Endodermal cell (in vitro differentiated cells): Measurements from ENCODE around the gene APH1B. TPM values are rescaled to one million over a fixed set of nuclear protein-coding genes. Genes with fewer than 3 reads are reported as not detected.

Experiments
- DNase-seq: peaks from one replicate; pipeline ENCODE4 v3.0.0-alpha.2; 2017
- H3K27ac ChIP-seq: 2 replicates; pipeline ENCODE4 v1.5.1; 2013; ENCODE audit warnings: mild to moderate bottlenecking, low read depth, low read length, moderate library complexity
- H3K27me3 ChIP-seq: 2 replicates; pipeline ENCODE4 v1.6.1; 2013; ENCODE audit warnings: mild to moderate bottlenecking, low read length, moderate library complexity; ENCODE audit not compliant: insufficient read depth, control insufficient read depth, poor library complexity, severe bottlenecking
- H3K36me3 ChIP-seq: 2 replicates; pipeline ENCODE4 v1.7.0; 2013; ENCODE audit warnings: mild to moderate bottlenecking, low read length, moderate library complexity; ENCODE audit not compliant: control insufficient read depth, insufficient read depth
- H3K4me1 ChIP-seq: one replicate; pipeline ENCODE4 v1.7.0; 2013; ENCODE audit warnings: low read length; ENCODE audit not compliant: control insufficient read depth, insufficient read depth
- H3K4me3 ChIP-seq: 2 replicates; pipeline ENCODE4 v1.5.1; 2013; ENCODE audit warnings: mild to moderate bottlenecking, low read length, moderate library complexity
- H3K9ac ChIP-seq: 2 replicates; pipeline ENCODE4 v1.6.1; 2013; ENCODE audit warnings: mild to moderate bottlenecking, low read length, moderate library complexity; ENCODE audit not compliant: poor library complexity, severe bottlenecking; ENCODE audit errors: extremely low read depth
- H3K9me3 ChIP-seq: 2 replicates; pipeline ENCODE4 v1.6.1; 2013; ENCODE audit warnings: mild to moderate bottlenecking, low read length, moderate library complexity; ENCODE audit not compliant: control insufficient read depth
- H3K27ac Mint-ChIP-seq: 2 replicates; pipeline ENCODE4 v1.8.0; 2020; ENCODE audit warnings: mixed read lengths
- H3K27me3 Mint-ChIP-seq: 2 replicates; pipeline ENCODE4 v1.8.0; 2021; ENCODE audit warnings: mild to moderate bottlenecking, mixed read lengths; ENCODE audit not compliant: insufficient read depth
- H3K36me3 Mint-ChIP-seq: 2 replicates; pipeline ENCODE4 v1.8.0; 2020; ENCODE audit warnings: low read depth, mixed read lengths
- H3K4me1 Mint-ChIP-seq: 2 replicates; pipeline ENCODE4 v1.8.0; 2020; ENCODE audit warnings: mixed read lengths
- H3K4me3 Mint-ChIP-seq: 2 replicates; pipeline ENCODE4 v1.8.0; 2020; ENCODE audit warnings: mild to moderate bottlenecking, moderate library complexity, mixed read lengths
- H3K9me3 Mint-ChIP-seq: 2 replicates; pipeline ENCODE4 v1.8.0; 2020; ENCODE audit warnings: mild to moderate bottlenecking, mixed read lengths
- CTCF ChIP-seq: fragments of 200-600 bp; sonication (generic); conservative IDR thresholded peaks from 2 replicates; pipeline ENCODE4 v1.5.0; 2021; ENCODE audit warnings: antibody characterized with exemption, mild to moderate bottlenecking
- WGBS, 2 experiments: methylation state at CpG; one replicate each; pipeline versions ENCODE4 v1.1.5 to v1.1.7; 2013; ENCODE audit warnings: missing lambda C conversion rate in 2 of 2, mixed read lengths in 1 of 2; ENCODE audit not compliant: insufficient coverage in 1 of 2, insufficient read length in 1 of 2; 5-methylcytosine and 5-hydroxymethylcytosine counted together
- total RNA-seq, 2 donors: library from RNA; stranded (reverse); fragmentation: NEBNext Ultra II Directional in 1 of 2; extraction: Animal tissue kit (Norgen Biotek cat#: 25700) in 1 of 2; gene quantifications; 2 replicates in 1 of 2; 3 replicates in 1 of 2; pipeline ENCODE4 v1.2.1, GENCODE V29; 2021

The APH1B gene
- total RNA-seq, 2 donors from 2014 or later = 19.5 to 22.7 TPM

- Histone ChIP-seq H3K4me1 (no peaks in the 10 kb centered on the region), H3K9ac (no peak overlapping the region), H3K4me3 (no peak overlapping the region), H3K27me3 (no peaks in the 10 kb centered on the region), H3K27ac (no peak overlapping the region), H3K36me3 (no peaks in the 10 kb centered on the region), H3K9me3 (no peaks in the 10 kb centered on the region)
- peaks cover 19% of the 10 kb centered on the region for H3K4me1 Mint-ChIP-seq
- no peak overlapping the region for H3K27ac Mint-ChIP-seq
- WGBS, 2 experiments = 94 to 96% methylated on average over 7 to 12 of the region's 12 CpGs
- H3K27me3 Mint-ChIP-seq = peaks cover 8% of the 10 kb centered on the region
- TF ChIP-seq CTCF = no peak
- no peaks in the 10 kb centered on the region for H3K36me3 Mint-ChIP-seq
- H3K4me3 Mint-ChIP-seq = no peak overlapping the region
- no peaks in the 10 kb centered on the region for H3K9me3 Mint-ChIP-seq
- DNase-seq = peak; percentile 28
Observed at GRCh38 chr15:63327648-63328421, 50.4 kb downstream of the APH1B start.

- Mint-ChIP-seq H3K4me1 (peaks cover 13% of the 10 kb centered on the region), H3K27me3 (peaks cover 8% of the 10 kb centered on the region), H3K27ac (no peak overlapping the region), H3K4me3 (no peak overlapping the region), H3K36me3 (no peaks in the 10 kb centered on the region), H3K9me3 (no peaks in the 10 kb centered on the region)
- TF ChIP-seq CTCF = no peak
- H3K27ac ChIP-seq = no peak overlapping the region
- no peaks in the 10 kb centered on the region for H3K36me3 ChIP-seq
- no peaks in the 10 kb centered on the region for H3K4me1 ChIP-seq
- H3K27me3 ChIP-seq = no peaks in the 10 kb centered on the region
- 92% methylated on average over 5 of the region's 5 CpGs; no CpG with 5 or more reads in 1 of the 2 experiments for WGBS, 2 experiments
- no peaks in the 10 kb centered on the region for H3K9me3 ChIP-seq
- no peak overlapping the region for H3K4me3 ChIP-seq
- no peak for DNase-seq
- no peak overlapping the region for H3K9ac ChIP-seq
Observed at GRCh38 chr15:63329567-63330350, 52.4 kb downstream of the APH1B start.

GRCh38 chr15:63330926-63331325 lies 53.5 kb downstream of the APH1B start:
- Mint-ChIP-seq H3K4me3 (no peak overlapping the region), H3K27me3 (peaks cover 4% of the 10 kb centered on the region), H3K4me1 (peaks cover 13% of the 10 kb centered on the region), H3K27ac (no peak overlapping the region), H3K9me3 (no peaks in the 10 kb centered on the region), H3K36me3 (no peaks in the 10 kb centered on the region)
- Histone ChIP-seq H3K9me3 (no peaks in the 10 kb centered on the region), H3K9ac (no peak overlapping the region), H3K27ac (no peak overlapping the region), H3K27me3 (no peaks in the 10 kb centered on the region), H3K36me3 (no peaks in the 10 kb centered on the region), H3K4me3 (no peak overlapping the region), H3K4me1 (no peaks in the 10 kb centered on the region)
- TF ChIP-seq CTCF = no peak
- DNase-seq = peak; percentile 44
- WGBS, 2 experiments = 95% methylated on average over 10 of the region's 10 CpGs
